ENCODE data around the gene PTPN20.
"Not testable (repeated sequence)": the region's sequence is repeated elsewhere in the genome, so short reads cannot be mapped to it uniquely, and the experiment has no call there.

The PTPN20 gene
- 0 to 0.59 (median 0.30) reads per million in 9 experiments for total RNA-seq

- H3K27me3 Mint-ChIP-seq; ATAC-seq (replicated peaks); H3K27ac Mint-ChIP-seq; DNase-seq; H3K4me1 Mint-ChIP-seq (ENCODE audit: low read depth in 2 of 2); H3K36me3 Mint-ChIP-seq (ENCODE audit: insufficient read depth); H3K4me3 Mint-ChIP-seq; H3K9me3 Mint-ChIP-seq: not testable (repeated sequence)
Measured at GRCh38 chr10:46911144-46911876, at the start of gene PTPN20. Gene PTPN20 (plus strand): TSS chr10:46911428. CDS start chr10:46932500, 21,072 bp downstream.

GRCh38 chr10:46869716-46870115 lies 41.5 kb upstream of the PTPN20 start:
- not testable (repeated sequence) for DNase-seq; ATAC-seq (replicated peaks); H3K9me3 Mint-ChIP-seq; H3K27ac Mint-ChIP-seq; H3K4me3 Mint-ChIP-seq; H3K4me1 Mint-ChIP-seq (ENCODE audit: low read depth in 2 of 2); H3K36me3 Mint-ChIP-seq (ENCODE audit: insufficient read depth); H3K27me3 Mint-ChIP-seq

- not testable (repeated sequence) for H3K27me3 Mint-ChIP-seq; H3K9me3 Mint-ChIP-seq; ATAC-seq (replicated peaks); H3K4me3 Mint-ChIP-seq; DNase-seq; H3K27ac Mint-ChIP-seq; H3K4me1 Mint-ChIP-seq (ENCODE audit: low read depth in 2 of 2); H3K36me3 Mint-ChIP-seq (ENCODE audit: insufficient read depth)
Measured at GRCh38 chr10:46871583-46871982, 39.6 kb upstream of the PTPN20 start.

- H3K27ac Mint-ChIP-seq; H3K36me3 Mint-ChIP-seq (ENCODE audit: insufficient read depth); DNase-seq; ATAC-seq (replicated peaks); H3K4me1 Mint-ChIP-seq (ENCODE audit: low read depth in 2 of 2); H3K27me3 Mint-ChIP-seq; H3K4me3 Mint-ChIP-seq; H3K9me3 Mint-ChIP-seq: not testable (repeated sequence)
Measured at GRCh38 chr10:46875304-46875703, 35.9 kb upstream of the PTPN20 start.

GRCh38 chr10:46876773-46877172 lies 34.5 kb upstream of the PTPN20 start:
- not testable (repeated sequence) for H3K9me3 Mint-ChIP-seq; H3K4me1 Mint-ChIP-seq (ENCODE audit: low read depth in 2 of 2); ATAC-seq (replicated peaks); DNase-seq; H3K4me3 Mint-ChIP-seq; H3K36me3 Mint-ChIP-seq (ENCODE audit: insufficient read depth); H3K27ac Mint-ChIP-seq; H3K27me3 Mint-ChIP-seq

GRCh38 chr10:46878761-46879160 lies 32.5 kb upstream of the PTPN20 start:
- not testable (repeated sequence) for DNase-seq; ATAC-seq (replicated peaks); H3K4me3 Mint-ChIP-seq; H3K27ac Mint-ChIP-seq; H3K36me3 Mint-ChIP-seq (ENCODE audit: insufficient read depth); H3K9me3 Mint-ChIP-seq; H3K4me1 Mint-ChIP-seq (ENCODE audit: low read depth in 2 of 2); H3K27me3 Mint-ChIP-seq

- DNase-seq; H3K4me1 Mint-ChIP-seq (ENCODE audit: low read depth in 2 of 2): not testable (repeated sequence)
Measured at GRCh38 chr10:46890813-46891611, 20.2 kb upstream of the PTPN20 start.

GRCh38 chr10:46896762-46897692 lies 14.2 kb upstream of the PTPN20 start:
- not testable (repeated sequence) for H3K4me3 Mint-ChIP-seq; H3K36me3 Mint-ChIP-seq (ENCODE audit: insufficient read depth); H3K27me3 Mint-ChIP-seq; ATAC-seq (replicated peaks); H3K9me3 Mint-ChIP-seq; DNase-seq; H3K27ac Mint-ChIP-seq; H3K4me1 Mint-ChIP-seq (ENCODE audit: low read depth in 2 of 2)

More at GRCh38 chr10:46890813-46891611, 20.2 kb upstream of the PTPN20 start:
- ATAC-seq (replicated peaks); H3K9me3 Mint-ChIP-seq; H3K36me3 Mint-ChIP-seq (ENCODE audit: insufficient read depth); H3K27me3 Mint-ChIP-seq; H3K4me3 Mint-ChIP-seq; H3K27ac Mint-ChIP-seq: not testable (repeated sequence)

- H3K27ac Mint-ChIP-seq; DNase-seq; H3K4me1 Mint-ChIP-seq (ENCODE audit: low read depth in 2 of 2); ATAC-seq (replicated peaks); H3K36me3 Mint-ChIP-seq (ENCODE audit: insufficient read depth); H3K9me3 Mint-ChIP-seq; H3K27me3 Mint-ChIP-seq; H3K4me3 Mint-ChIP-seq: not testable (repeated sequence)
Measured at GRCh38 chr10:46901247-46901646, 10.0 kb upstream of the PTPN20 start.

- DNase-seq; H3K4me1 Mint-ChIP-seq (ENCODE audit: low read depth in 2 of 2); H3K9me3 Mint-ChIP-seq; H3K27ac Mint-ChIP-seq; ATAC-seq (replicated peaks); H3K36me3 Mint-ChIP-seq (ENCODE audit: insufficient read depth); H3K27me3 Mint-ChIP-seq; H3K4me3 Mint-ChIP-seq: not testable (repeated sequence)
Measured at GRCh38 chr10:46903874-46904273, 7.4 kb upstream of the PTPN20 start.

- not testable (repeated sequence) for H3K27ac Mint-ChIP-seq; H3K27me3 Mint-ChIP-seq; H3K9me3 Mint-ChIP-seq; H3K4me1 Mint-ChIP-seq (ENCODE audit: low read depth in 2 of 2); DNase-seq; ATAC-seq (replicated peaks); H3K36me3 Mint-ChIP-seq (ENCODE audit: insufficient read depth); H3K4me3 Mint-ChIP-seq
Measured at GRCh38 chr10:46906359-46906758, 4.9 kb upstream of the PTPN20 start.

- H3K4me1 Mint-ChIP-seq (ENCODE audit: low read depth in 2 of 2); H3K27me3 Mint-ChIP-seq; DNase-seq; H3K27ac Mint-ChIP-seq; H3K4me3 Mint-ChIP-seq; H3K9me3 Mint-ChIP-seq; H3K36me3 Mint-ChIP-seq (ENCODE audit: insufficient read depth); ATAC-seq (replicated peaks): not testable (repeated sequence)
Measured at GRCh38 chr10:46907185-46908117, 3.8 kb upstream of the PTPN20 start.

Measured in effector memory CD8-positive, alpha-beta T cell (primary cell).